Osteocyte (in vitro differentiated cells): Measurements from ENCODE around the gene PPAN. TPM values are rescaled to one million over a fixed set of nuclear protein-coding genes. Genes with fewer than 3 reads are reported as not detected.

ENCODE experiments used
- DNase-seq: peaks from one replicate; pipeline ENCODE4 v3.0.0; 2021; ENCODE audit warnings: mixed read lengths; ENCODE audit not compliant: unreplicated experiment; ENCODE audit errors: extremely low spot score
- H3K27ac Mint-ChIP-seq: one replicate; pipeline ENCODE4 v1.8.0; 2021; ENCODE audit warnings: mild to moderate bottlenecking, mixed read lengths; ENCODE audit not compliant: unreplicated experiment
- H3K27me3 Mint-ChIP-seq: one replicate; pipeline ENCODE4 v1.8.0; 2021; ENCODE audit warnings: mixed read lengths; ENCODE audit not compliant: unreplicated experiment
- H3K36me3 Mint-ChIP-seq: one replicate; pipeline ENCODE4 v1.8.0; 2021; ENCODE audit warnings: mixed read lengths; ENCODE audit not compliant: unreplicated experiment
- H3K4me1 Mint-ChIP-seq: one replicate; pipeline ENCODE4 v1.8.0; 2021; ENCODE audit warnings: mixed read lengths; ENCODE audit not compliant: unreplicated experiment
- H3K4me3 Mint-ChIP-seq: one replicate; pipeline ENCODE4 v1.8.0; 2021; ENCODE audit warnings: mild to moderate bottlenecking, moderate library complexity, mixed read lengths; ENCODE audit not compliant: unreplicated experiment
- H3K9me3 Mint-ChIP-seq: one replicate; pipeline ENCODE4 v1.8.0; 2021; ENCODE audit warnings: mixed read lengths; ENCODE audit not compliant: unreplicated experiment
- CTCF ChIP-seq: fragments of 200-600 bp; sonication (generic); IDR thresholded peaks from 2 replicates; pipeline ENCODE4 v1.5.0; 2021; ENCODE audit warnings: antibody characterized with exemption, mild to moderate bottlenecking, moderate library complexity
- total RNA-seq: library from RNA; stranded (reverse); gene quantifications from 2 replicates; pipeline ENCODE4 v1.2.1, GENCODE V29; 2021

Gene PPAN
- total RNA-seq, 1 donor from 2014 or later = 40.9 TPM

- Mint-ChIP-seq H3K36me3 (peaks cover 34% of the 10 kb centered on the region), H3K27ac (no peak overlapping the region), H3K27me3 (no peaks in the 10 kb centered on the region), H3K9me3 (no peaks in the 10 kb centered on the region), H3K4me3 (no peak overlapping the region), H3K4me1 (no peaks in the 10 kb centered on the region)
- no peak for TF ChIP-seq CTCF
- no peak for DNase-seq
Observed at GRCh38 chr19:10142701-10143375, 36.7 kb downstream of the PPAN start.

- H3K9me3 Mint-ChIP-seq = no peaks in the 10 kb centered on the region
- H3K4me3 Mint-ChIP-seq = no peak overlapping the region
- TF ChIP-seq CTCF = no peak
- H3K27me3 Mint-ChIP-seq = no peaks in the 10 kb centered on the region
- no peak for DNase-seq
- H3K36me3 Mint-ChIP-seq = peaks cover 38% of the 10 kb centered on the region
- H3K4me1 Mint-ChIP-seq = no peaks in the 10 kb centered on the region
- H3K27ac Mint-ChIP-seq = no peak overlapping the region
Observed at GRCh38 chr19:10143681-10144080, 37.5 kb downstream of the PPAN start.

GRCh38 chr19:10144361-10144760 is 38.2 kb downstream of the PPAN start:
- DNase-seq = no peak

GRCh38 chr19:10145031-10145430 is 38.9 kb downstream of the PPAN start:
- peaks cover 37% of the 10 kb centered on the region for H3K36me3 Mint-ChIP-seq
- no peaks in the 10 kb centered on the region for H3K4me1 Mint-ChIP-seq
- H3K27me3 Mint-ChIP-seq = no peaks in the 10 kb centered on the region
- no peak overlapping the region for H3K27ac Mint-ChIP-seq
- no peaks in the 10 kb centered on the region for H3K9me3 Mint-ChIP-seq
- no peak for TF ChIP-seq CTCF
- H3K4me3 Mint-ChIP-seq = no peak overlapping the region
- DNase-seq = no peak

More at GRCh38 chr19:10144361-10144760, 38.2 kb downstream of the PPAN start:
- peaks cover 37% of the 10 kb centered on the region for H3K36me3 Mint-ChIP-seq
- no peaks in the 10 kb centered on the region for H3K27me3 Mint-ChIP-seq
- no peak overlapping the region for H3K27ac Mint-ChIP-seq
- no peak overlapping the region for H3K4me3 Mint-ChIP-seq
- no peak for TF ChIP-seq CTCF
- no peaks in the 10 kb centered on the region for H3K4me1 Mint-ChIP-seq
- H3K9me3 Mint-ChIP-seq = no peaks in the 10 kb centered on the region

GRCh38 chr19:10146142-10146541 is 40.0 kb downstream of the PPAN start:
- H3K4me1 Mint-ChIP-seq = no peaks in the 10 kb centered on the region
- no peak for TF ChIP-seq CTCF
- no peak overlapping the region for H3K4me3 Mint-ChIP-seq
- no peaks in the 10 kb centered on the region for H3K9me3 Mint-ChIP-seq
- no peak overlapping the region for H3K27ac Mint-ChIP-seq
- DNase-seq = no peak
- peaks cover 38% of the 10 kb centered on the region for H3K36me3 Mint-ChIP-seq
- H3K27me3 Mint-ChIP-seq = no peaks in the 10 kb centered on the region
